HG03460 (cell line): ENCODE results near the gene TSHZ2.

Experiments
- ATAC-seq: cut with Tn5 transposase; IDR thresholded peaks from one replicate; pipeline ENCODE4 v1.9.1; 2021; ENCODE audit not compliant: unreplicated experiment

TSHZ2 gene

GRCh38 chr20:53274365-53274764 is 302.2 kb downstream of the TSHZ2 start:
- no peak for ATAC-seq

GRCh38 chr20:53274807-53275206 is 302.6 kb downstream of the TSHZ2 start:
- no peak for ATAC-seq

GRCh38 chr20:53276143-53276542 is 304.0 kb downstream of the TSHZ2 start:
- no peak for ATAC-seq

GRCh38 chr20:53278555-53278954 is 306.4 kb downstream of the TSHZ2 start:
- no peak for ATAC-seq

GRCh38 chr20:53279735-53280134 is 307.6 kb downstream of the TSHZ2 start:
- ATAC-seq: no peak

- no peak for ATAC-seq
Measured at GRCh38 chr20:53281557-53282117, 309.5 kb downstream of the TSHZ2 start.

GRCh38 chr20:53282217-53282955 is 310.2 kb downstream of the TSHZ2 start:
- ATAC-seq: no peak

- no peak for ATAC-seq
Measured at GRCh38 chr20:53283011-53283410, 310.9 kb downstream of the TSHZ2 start.

- no peak for ATAC-seq
Measured at GRCh38 chr20:53283597-53283996, 311.4 kb downstream of the TSHZ2 start.

GRCh38 chr20:53284256-53284655 is 312.1 kb downstream of the TSHZ2 start:
- ATAC-seq: no peak

GRCh38 chr20:53284696-53285095 is 312.5 kb downstream of the TSHZ2 start:
- no peak for ATAC-seq

- ATAC-seq: no peak
Measured at GRCh38 chr20:53287357-53288042, 315.3 kb downstream of the TSHZ2 start.

GRCh38 chr20:53291548-53291947 is 319.4 kb downstream of the TSHZ2 start:
- ATAC-seq: no peak

GRCh38 chr20:53292347-53292746 is 320.2 kb downstream of the TSHZ2 start:
- ATAC-seq: no peak

GRCh38 chr20:53294804-53295203 is 322.6 kb downstream of the TSHZ2 start:
- no peak for ATAC-seq

GRCh38 chr20:53296025-53296424 is 323.9 kb downstream of the TSHZ2 start:
- ATAC-seq: no peak

GRCh38 chr20:53296451-53297153 is 324.4 kb downstream of the TSHZ2 start:
- ATAC-seq: no peak

GRCh38 chr20:53297154-53297529 is 325.0 kb downstream of the TSHZ2 start:
- ATAC-seq: no peak

- ATAC-seq: no peak
Measured at GRCh38 chr20:53298260-53298659, 326.1 kb downstream of the TSHZ2 start.

- ATAC-seq: no peak
Measured at GRCh38 chr20:53298911-53299310, 326.8 kb downstream of the TSHZ2 start.

GRCh38 chr20:53299831-53300230 is 327.7 kb downstream of the TSHZ2 start:
- ATAC-seq: no peak

- ATAC-seq: no peak
Measured at GRCh38 chr20:53301869-53302268, 329.7 kb downstream of the TSHZ2 start.
